ENCODE results near the gene PPFIA2.

Gene PPFIA2

DNA sequence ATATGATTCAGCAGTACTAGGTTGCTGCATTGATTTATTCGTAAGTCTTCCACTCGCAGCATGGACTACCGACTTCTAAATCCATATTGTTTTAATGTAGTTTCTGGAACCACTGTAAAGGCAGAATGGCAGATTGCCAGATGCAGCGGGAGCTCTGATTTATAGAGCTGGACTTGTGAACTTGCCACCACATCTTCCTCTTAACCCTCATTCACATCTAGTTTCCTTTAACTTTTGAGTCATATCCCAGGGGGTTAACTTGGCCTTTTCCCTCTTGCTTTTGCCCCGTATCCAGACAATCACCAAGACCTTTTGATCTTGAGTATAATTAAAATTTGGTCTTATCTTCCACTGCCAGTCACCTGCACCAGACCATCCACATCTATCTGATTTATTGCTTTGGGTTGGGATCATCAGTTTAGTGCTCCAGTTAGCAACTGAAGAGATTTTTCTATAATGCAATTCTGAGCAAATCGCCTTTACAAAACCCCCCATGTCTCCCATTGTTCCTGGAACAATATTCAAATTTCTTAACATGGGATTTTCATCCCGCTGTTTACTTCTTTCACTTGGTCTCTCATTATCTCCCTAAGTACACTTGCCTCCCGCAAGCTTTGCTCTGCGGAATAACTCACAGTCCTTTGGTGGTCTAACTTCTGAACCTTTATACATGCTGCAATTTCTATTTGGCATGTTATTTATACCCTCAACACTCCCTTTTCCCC is 550.8 kb downstream of the PPFIA2 start:
- no peak for DNase-seq
- in situ Hi-C loops (cut with HindIII; ENCODE audit: low pct_ligation_motif_present, low pct_unique_long_range_greater_than_20kb, low sequenced_read_pairs), result no loop called here

Measured in ACHN (cell line).